Fibroblast of skin of back (primary cell): Measurements from ENCODE around the gene EPHB4.
"Not testable (repeated sequence)": the region's sequence is repeated elsewhere in the genome, so short reads cannot be mapped to it uniquely, and the experiment has no call there.

Experiments used
- DNase-seq: peaks from one replicate; pipeline ENCODE4 v3.0.0-alpha.2; 2013

Gene EPHB4

DNA sequence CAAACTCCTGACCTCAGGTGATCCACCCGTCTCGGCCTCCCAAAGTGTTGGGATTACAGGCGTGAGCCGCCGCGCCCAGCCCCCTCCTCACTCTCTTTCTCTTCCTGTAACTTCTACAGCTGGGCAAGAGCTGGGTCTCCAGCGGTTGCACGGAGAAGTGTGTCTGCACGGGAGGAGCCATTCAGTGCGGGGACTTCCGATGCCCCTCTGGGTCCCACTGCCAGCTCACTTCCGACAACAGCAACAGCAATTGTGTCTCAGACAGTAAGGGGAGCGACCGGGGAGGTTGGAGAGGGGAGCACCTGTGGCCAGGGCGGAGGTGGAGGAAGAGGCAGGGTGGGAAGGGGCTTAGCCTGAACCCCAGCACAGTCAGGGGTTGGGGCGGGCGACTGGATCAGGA lies 41.4 kb downstream of the EPHB4 start:
- DNase-seq, result no peak

GRCh38 chr7:100783804-100784203 lies 43.5 kb downstream of the EPHB4 start:
- no peak for DNase-seq

DNA sequence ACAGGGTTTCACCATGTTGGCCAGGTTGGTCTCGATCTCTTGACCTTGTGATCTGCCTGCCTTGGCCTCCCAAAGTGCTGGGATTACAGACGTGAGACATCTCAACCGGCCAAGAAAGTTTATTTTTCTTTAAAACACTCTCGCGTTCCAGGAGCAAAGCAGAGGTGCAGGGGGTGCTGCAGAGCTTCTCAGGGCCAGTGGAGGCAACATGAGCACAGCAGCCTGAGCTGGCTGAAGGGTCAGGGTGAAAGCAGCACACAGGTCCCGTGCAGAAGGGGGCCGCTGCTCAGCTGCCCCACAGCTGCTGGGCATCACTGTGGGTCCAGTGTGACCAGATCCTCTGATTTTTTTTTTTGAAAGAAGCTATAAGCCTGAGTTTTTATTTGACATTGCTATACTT lies 46.1 kb downstream of the EPHB4 start:
- no peak for DNase-seq

DNA sequence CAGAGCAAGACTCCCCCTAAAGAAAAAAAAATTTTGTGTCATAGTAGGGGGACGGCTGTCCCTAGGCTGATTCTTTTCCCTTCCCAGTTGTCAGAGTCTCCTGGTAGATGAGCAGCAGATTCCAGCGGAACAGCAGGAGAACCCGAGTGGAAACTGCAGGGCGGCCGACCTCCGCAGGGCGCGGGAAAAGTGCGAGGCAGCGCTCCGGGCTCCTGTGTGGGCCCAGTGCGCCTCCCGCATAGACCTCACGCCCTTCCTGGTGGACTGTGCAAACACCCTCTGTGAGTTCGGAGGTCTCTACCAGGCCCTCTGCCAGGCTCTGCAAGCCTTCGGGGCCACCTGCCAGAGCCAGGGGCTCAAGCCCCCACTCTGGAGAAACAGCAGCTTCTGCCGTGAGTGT lies 48.0 kb downstream of the EPHB4 start:
- DNase-seq, result no peak

- no peak for DNase-seq
These were observed 49.2 kb downstream of the EPHB4 start for GRCh38 chr7:100778061-100778621.

DNA sequence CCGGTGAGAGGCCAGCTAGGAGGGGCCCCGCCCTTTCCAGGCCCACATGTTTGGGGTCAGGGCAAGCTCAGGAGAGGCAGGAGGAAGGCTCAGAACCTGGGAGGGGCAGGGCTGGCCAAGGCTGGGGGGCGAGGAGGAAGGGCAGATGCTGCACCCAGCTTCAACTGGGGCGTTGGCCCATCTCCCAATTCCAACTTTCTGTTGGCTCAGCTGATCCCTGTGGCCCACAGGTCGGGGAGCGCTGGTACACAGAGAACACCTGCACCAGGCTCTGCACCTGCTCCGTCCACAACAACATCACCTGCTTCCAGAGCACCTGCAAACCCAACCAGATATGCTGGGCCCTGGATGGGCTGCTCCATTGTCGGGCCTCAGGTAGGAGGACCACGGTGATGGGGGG lies 53.8 kb downstream of the EPHB4 start:
- no peak for DNase-seq

DNA sequence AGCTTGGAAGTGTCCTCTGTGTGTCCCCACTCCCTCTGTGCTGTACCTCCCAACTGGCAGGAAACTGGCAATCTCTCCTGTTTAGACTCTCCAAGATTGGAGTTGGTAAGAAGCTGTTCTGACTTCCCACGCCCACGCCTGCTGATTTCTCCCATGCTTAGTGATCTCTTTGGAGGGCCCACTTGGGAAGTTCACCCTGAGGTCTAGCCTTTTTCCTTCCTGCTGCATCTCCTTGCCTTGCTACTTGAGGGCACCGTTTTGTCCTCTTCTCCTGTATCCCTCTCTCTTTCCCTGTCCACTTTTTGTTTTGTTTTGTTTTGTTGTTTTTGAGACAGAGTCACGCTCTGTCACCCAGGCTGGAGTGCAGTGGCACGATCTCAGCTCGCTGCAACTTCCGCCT lies 58.5 kb downstream of the EPHB4 start:
- DNase-seq, result no peak

DNA sequence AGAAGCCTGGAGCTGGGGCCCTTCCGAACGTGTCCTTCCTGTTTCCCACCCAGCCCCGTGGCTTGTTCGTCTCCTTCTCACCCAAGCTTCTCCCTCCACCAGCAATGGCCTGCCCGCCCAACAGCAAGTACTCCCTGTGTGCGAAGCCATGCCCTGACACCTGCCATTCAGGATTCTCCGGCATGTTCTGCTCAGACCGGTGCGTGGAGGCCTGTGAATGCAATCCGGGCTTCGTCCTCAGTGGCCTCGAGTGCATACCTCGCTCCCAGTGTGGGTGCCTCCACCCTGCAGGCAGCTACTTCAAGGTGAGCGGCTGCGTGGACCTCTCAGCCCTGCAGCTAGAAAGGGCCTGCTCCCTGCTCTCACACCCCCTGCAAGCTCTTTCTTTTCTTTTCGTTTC lies 62.1 kb downstream of the EPHB4 start:
- DNase-seq, result no peak

DNA sequence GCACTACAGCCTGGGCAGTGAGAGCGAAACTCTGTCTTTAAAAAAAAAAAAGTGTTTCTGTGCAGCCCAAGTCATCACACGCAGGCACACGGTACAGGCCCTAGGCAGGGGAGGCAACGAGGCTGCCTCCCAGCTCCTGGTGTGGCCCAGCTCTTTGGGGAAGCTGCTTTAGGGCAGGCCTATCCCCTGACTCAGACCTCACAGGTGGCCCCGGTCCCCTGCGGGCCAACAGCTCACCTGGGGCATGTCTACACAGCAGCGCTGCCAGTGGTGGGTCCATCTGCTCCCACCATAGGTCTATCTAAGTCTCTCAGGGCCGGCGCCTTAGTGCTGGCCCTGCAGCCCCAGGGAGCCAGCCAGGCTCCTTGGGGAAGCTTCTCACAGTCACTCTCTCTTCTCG lies 62.5 kb downstream of the EPHB4 start:
- DNase-seq, result no peak

DNA sequence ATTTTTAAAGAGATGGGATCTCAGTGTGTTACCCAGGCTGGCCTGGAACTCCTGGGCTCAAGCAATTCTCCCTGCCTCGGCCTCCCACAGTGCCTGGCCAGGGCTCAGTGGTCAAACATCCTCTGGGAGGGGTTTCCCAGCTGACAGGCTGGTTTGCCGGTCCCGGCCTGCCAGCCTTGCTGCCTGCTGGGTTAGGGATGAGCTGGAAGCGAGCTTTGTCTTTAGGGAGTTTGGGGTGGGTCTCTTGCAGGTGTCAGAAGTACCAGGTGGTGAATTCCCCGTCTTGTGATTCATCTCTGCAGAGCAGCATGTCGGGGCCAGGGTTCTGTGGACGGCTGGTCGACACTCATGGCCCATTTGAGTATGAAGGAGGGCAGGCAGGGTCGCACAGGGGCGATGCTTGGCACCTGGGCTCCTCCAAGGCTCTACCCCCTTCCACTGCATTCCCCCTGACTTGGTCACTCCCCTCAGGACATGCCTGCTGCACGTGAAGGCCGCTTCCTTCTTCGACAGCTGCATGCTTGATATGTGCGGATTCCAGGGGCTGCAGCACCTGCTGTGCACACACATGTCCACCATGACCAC lies 63.7 kb downstream of the EPHB4 start:
- no peak for DNase-seq

DNA sequence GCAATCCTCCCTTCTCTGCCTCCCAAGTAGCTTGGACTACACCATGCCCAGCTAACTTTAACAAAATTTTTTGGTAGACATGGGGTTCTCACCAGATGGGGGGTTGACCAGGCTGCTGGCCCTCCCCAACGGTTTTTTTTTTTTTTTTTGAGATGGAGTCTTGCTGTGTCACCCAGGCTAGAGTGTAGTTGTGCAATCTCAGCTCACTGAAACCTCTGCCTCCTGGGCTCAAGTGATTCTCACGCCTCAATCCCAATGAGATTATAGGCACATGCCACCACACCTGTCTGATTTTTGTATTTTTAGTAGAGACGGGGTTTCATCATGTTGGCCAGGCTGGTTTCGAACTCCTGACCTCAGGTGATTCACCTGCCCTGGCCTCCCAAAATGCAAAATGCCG lies 64.5 kb downstream of the EPHB4 start:
- DNase-seq, result not testable (repeated sequence)

- no peak for DNase-seq
These were observed 67.8 kb downstream of the EPHB4 start for GRCh38 chr7:100759357-100760171.

DNA sequence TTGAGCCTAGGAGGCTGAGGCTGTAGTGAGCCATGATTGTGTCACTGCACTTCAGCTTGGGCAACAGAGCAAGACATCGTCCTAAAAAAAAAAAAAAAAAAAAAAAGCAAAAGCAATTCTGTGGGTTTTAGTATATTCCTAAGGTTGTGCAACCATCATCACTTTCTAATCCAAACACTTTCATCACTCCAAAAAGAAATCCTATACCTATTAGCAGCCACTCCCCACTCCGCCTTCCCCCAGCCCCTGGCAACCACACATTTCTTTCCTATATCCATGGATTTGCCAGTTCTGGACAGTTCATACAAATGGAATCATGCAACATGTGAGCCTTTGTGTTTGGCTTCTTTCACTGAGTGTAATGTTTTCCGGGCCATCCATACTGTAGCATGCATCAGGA lies 73.6 kb downstream of the EPHB4 start:
- DNase-seq, result no peak

GRCh38 chr7:100752994-100753393 lies 74.3 kb downstream of the EPHB4 start:
- no peak for DNase-seq
